Endothelial cell (in vitro differentiated cells): ENCODE measurements around the gene PASK. TPM values are rescaled to one million over a fixed set of nuclear protein-coding genes. Genes with fewer than 3 reads are reported as not detected.

Source experiments
- DNase-seq: peaks from one replicate; pipeline ENCODE4 v3.0.0; 2021; ENCODE audit warnings: low spot score
- H3K27ac Mint-ChIP-seq: one replicate; pipeline ENCODE4 v1.8.0; 2021; ENCODE audit warnings: mixed read lengths, inconsistent platforms; ENCODE audit not compliant: unreplicated experiment
- H3K27me3 Mint-ChIP-seq: one replicate; pipeline ENCODE4 v1.8.0; 2021; ENCODE audit warnings: mild to moderate bottlenecking, moderate library complexity, mixed read lengths, inconsistent platforms; ENCODE audit not compliant: unreplicated experiment
- H3K36me3 Mint-ChIP-seq: one replicate; pipeline ENCODE4 v1.8.0; 2021; ENCODE audit warnings: mild to moderate bottlenecking, low read depth, mixed read lengths, inconsistent platforms; ENCODE audit not compliant: unreplicated experiment
- H3K4me1 Mint-ChIP-seq: one replicate; pipeline ENCODE4 v1.8.0; 2021; ENCODE audit warnings: mild to moderate bottlenecking, mixed read lengths, inconsistent platforms; ENCODE audit not compliant: unreplicated experiment
- H3K4me3 Mint-ChIP-seq: one replicate; pipeline ENCODE4 v1.8.0; 2021; ENCODE audit warnings: mild to moderate bottlenecking, mixed read lengths, inconsistent platforms; ENCODE audit not compliant: unreplicated experiment
- H3K9me3 Mint-ChIP-seq: one replicate; pipeline ENCODE4 v1.8.0; 2021; ENCODE audit warnings: mixed read lengths, inconsistent platforms; ENCODE audit not compliant: unreplicated experiment
- CTCF ChIP-seq: fragments of 200-600 bp; sonication (generic); IDR thresholded peaks from one replicate; pipeline ENCODE4 v1.5.0; 2021; ENCODE audit warnings: antibody characterized with exemption; ENCODE audit not compliant: unreplicated experiment
- total RNA-seq: library from RNA; stranded (reverse); fragmentation: NEBNext Ultra II Directional; extraction: Animal tissue kit (Norgen Biotek cat#: 25700); gene quantifications from one replicate; pipeline ENCODE4 v1.2.1, GENCODE V29; 2021; ENCODE audit not compliant: unreplicated experiment

The PASK gene
- total RNA-seq, 1 donor from 2014 or later = 39.7 TPM

DNA sequence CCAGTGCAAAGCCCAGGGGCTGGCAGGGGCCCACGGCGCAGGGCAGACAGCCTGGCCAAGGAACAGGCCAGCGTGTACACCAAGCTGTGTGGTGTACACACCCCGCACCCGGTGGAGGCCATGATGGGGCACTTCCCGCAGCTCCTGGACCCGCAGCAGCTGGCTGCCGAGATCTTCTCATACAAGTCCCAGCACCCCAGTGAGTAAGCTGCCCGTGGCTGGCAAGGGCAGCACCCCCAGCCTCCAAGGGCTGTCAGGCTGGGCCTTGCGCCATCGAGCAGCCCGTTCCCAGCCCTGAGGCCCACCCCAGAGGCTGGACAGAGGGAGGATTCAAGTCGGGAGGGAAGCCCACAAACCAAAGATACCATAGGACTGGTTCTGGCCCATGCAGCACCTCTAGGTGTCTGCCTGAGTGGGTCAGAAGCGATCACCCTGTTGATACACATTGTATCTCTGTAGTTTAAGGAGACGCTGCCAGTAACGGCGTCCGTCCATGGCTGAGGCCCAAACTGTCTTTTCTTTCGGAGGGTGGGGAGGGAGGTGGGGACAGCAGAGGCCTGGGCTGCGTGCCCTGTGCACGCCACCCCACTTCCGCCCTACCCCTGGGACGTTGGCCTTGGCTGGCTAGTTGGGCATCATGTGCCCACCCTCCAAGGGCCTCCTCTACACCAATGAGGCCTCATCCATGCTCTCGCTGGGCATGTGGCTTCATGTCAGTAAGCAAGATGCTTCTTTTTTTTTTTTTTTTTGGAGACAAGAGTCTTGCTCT, 30.4 kb downstream of the PASK start:
- no peak for DNase-seq
- Mint-ChIP-seq H3K9me3 (no peaks in the 10 kb centered on the region), H3K4me3 (no peak overlapping the region), H3K36me3 (peaks cover 20% of the 10 kb centered on the region), H3K27ac (no peak overlapping the region), H3K27me3 (peaks cover 5% of the 10 kb centered on the region), H3K4me1 (no peaks in the 10 kb centered on the region)
- no peak for TF ChIP-seq CTCF

GRCh38 chr2:241116606-241117560, 32.4 kb downstream of the PASK start:
- Mint-ChIP-seq H3K4me3 (no peak overlapping the region), H3K4me1 (peaks cover 6% of the 10 kb centered on the region), H3K27ac (no peak overlapping the region), H3K9me3 (no peaks in the 10 kb centered on the region), H3K36me3 (peaks cover 22% of the 10 kb centered on the region), H3K27me3 (peaks cover 5% of the 10 kb centered on the region)
- DNase-seq = no peak
- no peak for TF ChIP-seq CTCF

GRCh38 chr2:241115361-241115760, 33.9 kb downstream of the PASK start:
- peaks cover 27% of the 10 kb centered on the region for H3K36me3 Mint-ChIP-seq
- no peak for TF ChIP-seq CTCF
- peaks cover 9% of the 10 kb centered on the region for H3K27me3 Mint-ChIP-seq
- H3K9me3 Mint-ChIP-seq = no peaks in the 10 kb centered on the region
- no peak for DNase-seq
- no peak overlapping the region for H3K4me3 Mint-ChIP-seq
- H3K4me1 Mint-ChIP-seq = peaks cover 13% of the 10 kb centered on the region
- no peak overlapping the region for H3K27ac Mint-ChIP-seq

- Mint-ChIP-seq H3K36me3 (peaks cover 30% of the 10 kb centered on the region), H3K27me3 (peaks cover 9% of the 10 kb centered on the region), H3K27ac (no peak overlapping the region), H3K4me1 (peaks cover 18% of the 10 kb centered on the region), H3K9me3 (no peaks in the 10 kb centered on the region), H3K4me3 (no peak overlapping the region)
- no peak for TF ChIP-seq CTCF
- DNase-seq = no peak
These were observed 34.4 kb downstream of the PASK start for GRCh38 chr2:241114836-241115235.

GRCh38 chr2:241112592-241112991, 36.7 kb downstream of the PASK start:
- DNase-seq = no peak
- Mint-ChIP-seq H3K9me3 (no peaks in the 10 kb centered on the region), H3K4me1 (peaks cover 38% of the 10 kb centered on the region), H3K27ac (no peak overlapping the region), H3K4me3 (peak overlapping the region; percentile 3), H3K36me3 (peaks cover 35% of the 10 kb centered on the region), H3K27me3 (peaks cover 9% of the 10 kb centered on the region)
- TF ChIP-seq CTCF = no peak
